IPS DF 4.7 (cell line): Measurements from ENCODE around the gene ILF3.

Experiments
- DNase-seq: peaks from one replicate; pipeline ENCODE4 v3.0.0-alpha.2; 2013; ENCODE audit warnings: low spot score; ENCODE audit errors: extremely low read depth

The ILF3 gene

GRCh38 chr19:10653732-10654609, at the start of gene ILF3:
Gene ILF3 (plus strand): TSS chr19:10654346. CDS start chr19:10670606, 16,260 bp downstream.
- peak; percentile 99 for DNase-seq

GRCh38 chr19:10604460-10604980, 49.6 kb upstream of the ILF3 start:
- no peak for DNase-seq

GRCh38 chr19:10611907-10612306, 42.2 kb upstream of the ILF3 start:
- DNase-seq: no peak

- DNase-seq: no peak
Measured at GRCh38 chr19:10612499-10613119, 41.5 kb upstream of the ILF3 start.

GRCh38 chr19:10615429-10616023, 38.6 kb upstream of the ILF3 start:
- no peak for DNase-seq

- DNase-seq: no peak
Measured at GRCh38 chr19:10617409-10618121, 36.6 kb upstream of the ILF3 start.

GRCh38 chr19:10618846-10619245, 35.3 kb upstream of the ILF3 start:
- no peak for DNase-seq

GRCh38 chr19:10620786-10621185, 33.4 kb upstream of the ILF3 start:
- no peak for DNase-seq

- no peak for DNase-seq
Measured at GRCh38 chr19:10621966-10622365, 32.2 kb upstream of the ILF3 start.

GRCh38 chr19:10624585-10624984, 29.6 kb upstream of the ILF3 start:
- no peak for DNase-seq

GRCh38 chr19:10625003-10625761, 29.0 kb upstream of the ILF3 start, which contains the start of gene SLC44A2:
Gene SLC44A2 (plus strand): TSS chr19:10625553. CDS start chr19:10625634, 81 bp downstream.
- DNase-seq: no peak

GRCh38 chr19:10625762-10626138, 28.4 kb upstream of the ILF3 start:
- no peak for DNase-seq

GRCh38 chr19:10631874-10632273, 22.3 kb upstream of the ILF3 start:
- no peak for DNase-seq

GRCh38 chr19:10634430-10634829, 19.7 kb upstream of the ILF3 start:
- no peak for DNase-seq

- no peak for DNase-seq
Measured at GRCh38 chr19:10634963-10635362, 19.2 kb upstream of the ILF3 start.

GRCh38 chr19:10636304-10636972, 17.7 kb upstream of the ILF3 start:
- DNase-seq: no peak

GRCh38 chr19:10637894-10638293, 16.3 kb upstream of the ILF3 start:
- no peak for DNase-seq

GRCh38 chr19:10639836-10640235, 14.3 kb upstream of the ILF3 start:
- no peak for DNase-seq

GRCh38 chr19:10640361-10640760, 13.8 kb upstream of the ILF3 start:
- DNase-seq: no peak

GRCh38 chr19:10641248-10641647, 12.9 kb upstream of the ILF3 start:
- DNase-seq: no peak
